Measurements from ENCODE around the gene SIN3A.
"Not testable (repeated sequence)": the region's sequence is repeated elsewhere in the genome, so short reads cannot be mapped to it uniquely, and the experiment has no call there.

The SIN3A gene

DNA sequence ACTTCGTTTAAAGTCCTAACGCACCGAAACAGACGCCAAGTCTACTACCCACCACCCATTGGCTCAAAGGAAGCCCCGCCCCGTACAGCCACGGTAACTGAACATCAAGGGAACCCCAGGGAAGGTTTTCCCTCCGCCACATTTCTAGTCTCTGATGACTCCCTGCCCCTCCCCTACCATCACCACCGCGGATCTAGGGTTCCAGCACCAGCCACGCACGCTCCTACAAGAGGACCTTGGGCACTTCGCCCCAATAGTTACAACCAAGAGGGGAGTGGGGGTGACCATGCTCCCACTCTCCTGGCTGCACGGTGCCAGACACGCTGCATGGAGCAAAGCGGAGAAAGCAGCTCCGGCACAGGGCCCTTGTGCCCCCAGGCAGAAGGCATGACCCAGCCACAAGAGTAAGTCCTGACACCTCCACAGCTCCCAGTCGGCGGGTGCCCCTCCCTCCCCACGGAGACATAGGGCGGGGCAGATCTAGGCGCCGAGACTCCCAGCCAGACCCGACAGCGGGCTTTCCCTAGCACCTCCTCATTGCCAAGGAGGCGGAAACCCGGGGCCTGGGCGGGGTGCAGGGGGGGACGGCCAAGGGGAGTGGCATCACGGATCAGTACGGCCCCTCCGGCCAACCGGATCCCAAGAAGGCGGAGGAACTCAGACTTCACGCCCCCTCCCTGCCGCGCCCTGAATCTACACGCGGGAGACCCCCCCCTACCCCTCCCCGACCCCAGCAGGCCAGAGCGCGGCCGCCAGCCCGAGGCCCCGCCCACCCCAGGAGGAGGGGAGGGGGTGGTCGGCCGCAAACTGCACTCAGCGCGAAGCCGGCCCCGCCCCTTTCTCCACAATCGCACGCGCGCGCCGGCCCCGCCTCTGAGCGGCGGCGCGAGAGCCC lies 936 bp downstream of the SIN3A start:
- DNase-seq, result peak; percentile 99

DNA sequence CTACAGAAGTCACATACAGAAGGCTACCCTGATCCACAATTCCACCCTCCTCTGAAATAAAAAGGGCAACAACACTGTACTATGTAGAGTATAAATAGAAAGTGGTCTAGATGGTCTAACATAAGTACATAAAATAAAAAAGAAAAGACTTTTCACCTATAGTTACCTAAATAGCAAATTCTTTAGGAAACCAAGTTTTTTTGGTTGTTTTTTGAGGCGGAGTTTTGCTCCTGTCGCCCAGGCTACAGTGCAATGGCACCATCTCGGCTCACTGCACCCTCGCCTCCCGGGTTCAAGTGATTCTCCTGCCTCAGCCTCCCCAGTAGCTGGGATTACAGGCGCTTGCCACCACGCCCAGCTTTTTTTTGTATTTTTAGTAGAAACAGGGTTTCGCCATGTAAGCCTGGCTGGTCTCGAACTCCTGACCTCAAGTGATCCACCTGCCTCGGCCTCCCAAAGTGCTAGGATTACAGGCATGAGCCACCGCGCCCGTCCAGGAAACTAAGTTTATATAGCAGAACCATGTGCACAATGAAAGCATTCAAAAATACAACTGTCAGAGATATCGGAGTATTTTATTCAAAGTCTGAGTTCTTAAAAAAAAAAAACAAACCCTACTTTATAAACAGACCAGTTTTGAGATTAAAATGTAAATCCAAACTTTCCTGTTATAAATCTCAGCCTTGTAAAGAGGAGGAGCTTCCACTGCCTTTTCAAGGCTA lies 1.7 kb downstream of the SIN3A start:
- no peak for DNase-seq

DNA sequence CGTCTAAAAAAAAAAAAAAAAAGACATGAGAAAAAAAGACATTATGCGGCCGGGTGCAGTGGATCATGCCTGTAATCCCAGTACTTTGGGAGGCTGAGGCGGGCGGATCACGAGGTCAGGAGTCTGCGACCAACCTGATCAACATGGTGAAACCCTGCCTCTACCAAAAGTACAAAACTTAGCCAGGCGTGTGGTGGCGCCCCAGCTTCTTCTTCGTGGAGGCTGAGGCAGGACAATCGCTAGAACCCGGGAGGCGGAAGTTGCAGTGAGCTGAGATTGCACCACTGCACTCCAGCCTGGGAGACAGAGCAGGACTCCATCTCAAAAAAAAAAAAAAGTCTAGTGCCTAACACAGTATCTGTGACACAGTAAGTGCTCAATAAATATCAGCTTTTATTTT lies 3.3 kb downstream of the SIN3A start:
- DNase-seq, result not testable (repeated sequence)

DNA sequence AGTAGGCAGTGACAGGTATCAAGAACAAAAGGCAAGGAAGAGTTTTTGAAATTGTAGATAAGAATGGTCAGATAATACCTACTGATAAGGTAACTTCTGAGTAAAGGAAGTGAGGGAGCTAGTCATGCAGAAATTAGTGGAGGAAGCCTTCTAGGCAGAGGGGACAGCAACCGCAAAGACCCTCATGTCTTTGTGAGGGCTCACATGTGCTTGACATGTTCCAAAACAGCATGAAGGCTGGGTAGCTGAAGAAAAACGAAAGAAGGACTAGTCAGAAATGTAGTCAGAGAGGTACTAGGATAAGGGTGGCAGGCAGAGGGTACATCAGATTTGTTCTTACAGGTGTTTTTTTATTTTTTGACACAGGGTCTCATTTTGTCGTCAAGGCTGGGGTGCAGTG lies 5.3 kb downstream of the SIN3A start:
- no peak for DNase-seq

DNA sequence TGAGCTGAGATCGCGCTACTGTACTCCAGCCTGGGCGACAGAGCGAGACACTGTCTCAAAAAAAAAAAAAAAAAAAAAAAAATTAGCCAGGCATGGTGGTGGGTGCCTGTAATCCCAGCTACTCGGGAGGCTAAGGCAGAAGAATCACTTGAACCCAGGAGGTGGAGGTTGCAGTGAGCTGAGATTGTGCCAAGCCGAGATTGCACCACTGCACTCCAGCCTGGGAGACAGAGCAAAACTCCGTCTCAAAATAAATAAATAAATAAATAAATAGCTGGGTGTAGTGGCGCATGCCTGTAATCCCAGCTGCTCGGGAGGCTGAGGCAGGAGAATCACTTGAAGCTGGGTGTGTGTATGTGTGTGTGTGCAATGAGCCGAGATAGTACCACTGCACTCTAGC lies 6.2 kb downstream of the SIN3A start:
- DNase-seq, result not testable (repeated sequence)

DNA sequence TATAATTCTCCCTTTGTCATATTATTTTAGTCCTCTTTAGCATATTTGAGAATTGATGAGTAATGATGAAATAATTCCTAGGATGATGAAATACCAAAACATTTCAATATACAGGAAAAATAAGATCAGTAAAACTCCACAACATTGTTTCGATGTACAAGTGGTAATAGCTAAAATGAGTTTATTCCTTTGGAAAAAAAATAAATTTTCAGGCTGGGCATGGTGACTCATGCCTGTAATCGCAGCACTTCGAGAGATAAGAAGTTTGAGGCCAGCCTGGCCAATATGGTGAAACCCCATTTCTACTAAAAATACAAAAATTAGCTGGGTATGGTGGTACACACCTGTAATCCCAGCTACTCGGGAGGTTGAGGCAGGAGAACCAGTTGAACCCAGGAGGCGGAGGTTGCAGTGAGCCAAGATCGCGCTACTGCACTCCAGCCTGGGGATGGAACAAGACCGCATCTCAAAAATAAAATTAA lies 7.5 kb downstream of the SIN3A start:
- peak; percentile 62 for DNase-seq

DNA sequence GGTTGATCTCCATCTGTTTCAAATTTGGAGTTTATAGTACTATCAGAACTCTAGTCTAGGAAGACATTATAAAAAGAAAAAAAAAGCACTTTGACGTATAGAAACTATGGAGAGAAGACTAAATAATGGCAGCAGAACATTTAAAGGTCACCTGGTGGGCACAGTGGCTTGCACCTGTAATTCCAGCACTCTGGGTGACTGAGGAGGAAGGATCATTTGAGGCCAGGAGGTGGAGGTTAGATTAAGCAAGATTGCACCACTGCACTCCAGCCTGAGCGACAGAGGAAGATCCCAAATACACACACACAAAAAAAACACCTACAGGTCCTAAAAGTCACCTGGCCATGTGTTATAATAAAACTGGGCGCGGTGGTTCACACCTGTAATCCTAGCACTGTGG lies 13.8 kb downstream of the SIN3A start:
- DNase-seq, result no peak

DNA sequence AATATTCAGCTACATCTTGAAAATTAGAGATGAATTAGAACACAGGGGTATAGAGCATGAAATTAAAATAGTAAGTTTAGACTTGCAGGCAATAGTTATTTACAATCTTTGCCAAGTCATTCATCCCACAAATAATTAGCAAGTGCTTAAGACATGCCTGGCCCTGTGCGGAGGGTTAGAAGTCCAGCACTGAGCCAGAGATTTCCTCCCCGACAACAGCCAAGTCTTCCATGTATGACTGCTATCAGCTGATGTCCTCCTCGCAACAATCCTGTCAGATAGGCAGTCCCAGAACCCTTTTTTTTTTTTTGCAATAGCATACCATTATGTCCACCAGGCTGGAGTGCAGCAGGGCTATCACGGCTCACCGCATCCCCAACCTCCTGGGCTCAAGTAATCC lies 14.6 kb downstream of the SIN3A start:
- no peak for DNase-seq

DNA sequence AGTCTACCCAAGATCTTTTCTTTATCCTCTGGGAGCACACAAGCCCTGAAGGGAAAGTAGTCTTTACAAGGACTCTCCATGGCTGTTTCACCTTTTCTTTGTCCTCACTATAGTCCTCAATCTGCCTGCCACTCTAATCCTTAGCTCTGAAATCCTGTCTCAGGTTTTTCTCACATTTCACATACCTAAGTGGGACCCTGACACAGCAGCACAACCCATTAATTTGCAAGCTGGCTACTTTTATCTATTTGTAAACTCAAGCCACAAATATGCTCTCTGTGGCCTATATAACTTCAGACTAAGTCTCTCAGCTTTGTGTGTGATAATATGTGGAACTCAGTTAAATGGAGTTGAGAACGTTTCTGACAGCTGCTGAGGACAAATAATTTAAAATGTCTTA lies 19.8 kb downstream of the SIN3A start:
- DNase-seq, result no peak

DNA sequence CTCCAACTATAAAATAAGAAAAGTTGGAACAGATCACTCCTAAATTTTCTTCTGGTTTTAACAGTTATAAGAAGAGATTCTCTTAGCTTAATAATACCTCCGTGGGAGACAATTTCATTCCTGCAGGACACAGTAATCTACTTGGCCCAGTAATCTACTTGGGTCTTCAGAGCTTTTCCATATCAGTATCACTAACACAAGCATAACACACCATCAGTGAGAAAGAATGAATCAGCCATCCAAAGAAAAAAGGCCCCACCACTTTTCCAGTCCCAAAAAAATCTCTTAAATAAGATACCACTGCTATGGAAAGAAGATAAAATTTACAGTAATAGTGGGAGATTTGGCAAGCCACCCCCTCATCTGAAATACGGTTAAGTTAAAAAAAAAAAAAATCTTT lies 20.2 kb downstream of the SIN3A start:
- DNase-seq, result no peak

DNA sequence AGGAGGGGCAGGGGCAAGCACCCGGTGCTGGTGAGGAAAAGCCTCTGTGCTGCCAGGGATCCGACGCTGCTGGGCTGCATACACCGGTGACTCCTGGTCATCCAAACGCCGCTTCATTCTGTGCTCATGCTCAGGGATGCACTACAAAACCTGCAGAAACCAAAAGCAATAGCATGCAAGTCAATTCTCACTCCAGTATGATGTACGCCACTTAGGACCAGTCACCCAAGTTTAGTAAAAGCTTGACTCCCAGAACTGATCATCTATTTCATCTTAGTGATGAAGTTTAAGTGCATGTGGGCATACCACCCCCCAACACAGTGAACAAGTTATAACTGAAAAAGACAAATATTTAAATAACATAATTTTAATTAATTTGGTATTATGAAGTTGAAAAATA lies 21.2 kb downstream of the SIN3A start:
- no peak for DNase-seq

DNA sequence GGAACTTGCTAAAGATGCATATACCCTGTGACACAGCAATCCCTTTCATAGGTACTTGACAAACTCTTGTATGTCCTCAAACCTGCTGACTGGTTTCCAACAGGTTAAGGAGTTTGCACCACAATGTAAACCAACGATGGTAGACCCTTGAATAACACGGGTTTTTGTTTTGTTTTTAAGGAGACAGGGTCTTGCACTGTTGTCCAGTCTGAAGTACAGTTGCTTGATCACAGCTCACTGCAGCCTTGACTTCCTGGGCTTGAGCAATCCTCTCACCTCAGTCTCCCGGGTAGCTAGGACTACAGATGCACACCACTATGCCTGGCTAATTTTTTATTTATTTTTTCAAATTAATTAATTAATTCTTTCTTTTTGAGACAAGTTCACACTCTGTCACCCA lies 23.3 kb downstream of the SIN3A start:
- DNase-seq, result no peak

DNA sequence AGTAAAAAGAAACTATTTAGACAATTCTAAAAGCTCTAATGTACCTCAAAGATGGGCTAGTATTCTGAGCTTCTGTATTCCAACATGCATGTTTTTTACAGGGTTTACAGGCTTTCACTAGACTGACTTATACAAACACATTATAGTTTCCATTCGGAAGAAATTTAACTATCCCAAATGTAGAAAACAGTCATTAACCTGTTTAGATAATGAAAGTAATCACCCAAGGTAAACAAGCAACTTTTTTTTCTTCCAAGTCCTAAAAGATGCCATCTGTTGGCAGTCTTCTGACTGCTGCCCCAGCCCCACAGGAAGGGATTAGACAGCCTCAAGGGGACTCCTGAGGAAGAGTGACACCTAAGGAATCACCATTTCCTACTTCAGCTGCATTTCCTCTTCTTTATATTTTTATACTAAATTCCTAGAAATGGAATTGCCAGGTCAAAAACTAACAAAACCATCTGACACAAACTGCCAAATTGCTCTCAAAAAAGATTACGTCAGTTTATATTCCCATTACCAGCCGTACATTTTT lies 25.5 kb downstream of the SIN3A start:
- no peak for DNase-seq

DNA sequence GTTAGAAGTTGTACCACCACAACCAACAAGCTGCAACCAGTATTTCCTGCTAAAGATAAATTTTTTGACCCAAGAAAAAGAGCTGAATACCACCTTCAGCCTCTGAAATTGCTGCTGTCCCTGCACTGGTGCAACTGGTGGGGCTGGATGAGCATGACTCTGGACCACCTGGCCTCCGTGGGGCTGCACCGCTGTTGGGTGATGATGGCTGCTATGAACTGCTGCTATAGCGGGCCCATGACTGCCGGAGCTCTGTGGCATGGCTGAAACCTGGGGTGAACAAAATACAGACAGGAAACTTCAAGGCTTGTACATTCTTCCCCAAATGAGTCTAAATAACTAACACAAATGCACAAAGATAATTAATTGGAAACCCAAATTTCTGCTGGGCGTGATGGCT lies 28.9 kb downstream of the SIN3A start:
- DNase-seq, result no peak

DNA sequence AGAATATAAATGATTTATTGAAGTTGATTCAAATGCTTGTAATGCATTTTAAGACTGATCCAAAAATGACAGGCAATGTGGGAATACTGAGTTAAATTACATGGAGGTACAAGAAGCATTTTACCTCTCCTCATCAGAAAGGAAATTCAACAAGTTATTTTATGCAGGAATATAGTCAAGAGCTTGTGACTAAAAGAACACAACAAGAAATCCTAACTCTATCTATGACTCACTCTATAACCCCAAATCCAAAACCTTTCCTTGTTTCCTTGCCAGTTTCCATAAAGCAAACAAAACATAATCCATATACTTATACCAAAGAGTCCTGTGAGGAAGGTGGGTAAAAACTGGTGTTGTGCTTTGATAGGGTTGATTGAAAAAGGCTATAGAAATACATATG lies 30.8 kb downstream of the SIN3A start:
- DNase-seq, result no peak

DNA sequence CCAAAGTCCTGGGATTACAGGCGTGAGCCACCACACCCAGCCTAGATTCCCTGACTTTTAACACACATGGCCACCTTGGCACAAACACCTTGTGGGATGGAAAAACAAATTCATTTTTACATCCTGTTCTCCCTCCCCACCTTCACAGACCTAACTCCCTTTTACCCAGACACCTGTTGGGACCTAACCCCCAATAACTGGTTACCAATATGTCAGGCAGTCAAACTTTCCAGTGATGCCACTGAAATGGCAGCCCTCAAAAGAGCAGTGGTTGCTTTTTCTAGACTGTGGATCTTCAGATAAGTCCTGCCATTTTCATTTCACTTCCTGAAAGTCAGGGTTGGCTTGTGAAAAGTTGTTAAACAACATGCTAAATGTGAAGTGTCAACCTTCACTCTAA lies 34.9 kb downstream of the SIN3A start:
- DNase-seq, result no peak

DNA sequence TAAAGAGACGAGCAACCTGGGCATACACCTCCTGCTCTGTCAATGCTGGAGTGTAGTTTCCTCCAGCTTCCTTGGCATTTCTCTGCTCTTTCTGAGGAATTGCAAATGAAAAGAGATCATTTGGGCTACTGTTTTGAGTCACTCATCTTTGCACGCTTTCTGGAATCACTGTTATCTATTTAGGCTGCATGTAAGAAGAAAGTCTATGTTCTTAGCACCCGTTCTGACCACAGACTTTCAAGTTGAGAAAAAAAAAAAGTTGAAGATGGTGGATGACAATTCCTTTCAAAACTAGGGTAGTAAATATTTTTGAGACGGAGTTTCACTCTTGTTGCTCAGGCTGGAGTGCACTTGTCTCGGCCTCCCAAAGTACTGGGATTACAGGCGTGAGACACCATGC lies 41.3 kb downstream of the SIN3A start:
- DNase-seq, result no peak

DNA sequence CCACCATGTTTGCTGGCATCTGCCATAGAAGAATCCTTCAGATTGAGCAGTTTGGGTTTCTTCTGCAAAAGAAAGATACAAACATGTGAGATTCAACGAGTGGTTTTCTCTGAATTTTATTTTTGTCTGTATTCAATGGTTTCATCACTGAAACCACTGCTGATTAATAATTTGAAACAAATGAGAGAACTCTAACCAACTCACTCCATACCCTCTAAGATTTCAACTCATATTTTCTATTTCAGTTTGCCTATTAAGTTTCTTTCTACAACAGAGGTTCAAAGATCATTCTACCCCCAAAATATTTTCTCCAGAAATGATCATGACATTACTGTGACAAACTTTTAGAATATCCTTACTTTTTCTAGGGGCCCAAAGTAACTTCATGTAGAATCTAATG lies 44.4 kb downstream of the SIN3A start:
- no peak for DNase-seq

DNA sequence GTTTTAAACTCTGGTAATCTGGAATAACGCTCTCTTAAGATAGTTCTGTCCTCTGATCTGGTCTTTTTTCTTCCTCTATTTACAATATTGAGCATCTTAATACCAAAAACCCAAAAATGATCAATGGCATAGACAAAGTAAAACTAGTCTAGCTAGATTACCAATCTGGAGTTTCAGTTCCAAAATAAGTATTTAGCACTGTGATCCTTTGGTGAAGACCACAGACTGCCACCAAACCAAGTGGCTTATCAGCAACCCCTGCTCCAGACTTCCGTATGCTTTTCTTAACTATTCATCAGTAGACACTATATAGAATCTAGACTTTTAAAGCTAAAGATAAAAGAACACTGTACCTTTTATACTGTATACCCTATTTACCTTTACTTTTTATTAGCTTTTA lies 47.6 kb downstream of the SIN3A start:
- DNase-seq, result no peak

DNA sequence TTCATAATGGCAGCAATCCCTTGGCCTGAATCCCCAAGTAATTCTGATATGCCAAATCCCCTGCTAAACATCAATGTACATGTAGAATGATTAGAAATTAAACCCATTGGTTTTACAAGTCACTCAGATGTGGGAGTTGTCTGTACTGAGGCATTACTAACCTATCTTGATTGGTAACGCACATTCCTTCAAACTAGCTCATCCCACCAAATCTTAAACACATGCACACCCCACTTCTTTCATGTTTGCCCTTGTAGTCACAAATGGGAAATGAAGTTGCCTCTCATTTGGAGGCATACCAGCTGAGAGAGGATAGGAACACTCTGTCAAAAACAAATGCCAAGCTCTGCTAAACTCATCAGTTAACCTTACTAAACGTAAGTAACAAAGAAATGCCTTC lies 54.0 kb downstream of the SIN3A start:
- DNase-seq, result peak; percentile 31

DNA sequence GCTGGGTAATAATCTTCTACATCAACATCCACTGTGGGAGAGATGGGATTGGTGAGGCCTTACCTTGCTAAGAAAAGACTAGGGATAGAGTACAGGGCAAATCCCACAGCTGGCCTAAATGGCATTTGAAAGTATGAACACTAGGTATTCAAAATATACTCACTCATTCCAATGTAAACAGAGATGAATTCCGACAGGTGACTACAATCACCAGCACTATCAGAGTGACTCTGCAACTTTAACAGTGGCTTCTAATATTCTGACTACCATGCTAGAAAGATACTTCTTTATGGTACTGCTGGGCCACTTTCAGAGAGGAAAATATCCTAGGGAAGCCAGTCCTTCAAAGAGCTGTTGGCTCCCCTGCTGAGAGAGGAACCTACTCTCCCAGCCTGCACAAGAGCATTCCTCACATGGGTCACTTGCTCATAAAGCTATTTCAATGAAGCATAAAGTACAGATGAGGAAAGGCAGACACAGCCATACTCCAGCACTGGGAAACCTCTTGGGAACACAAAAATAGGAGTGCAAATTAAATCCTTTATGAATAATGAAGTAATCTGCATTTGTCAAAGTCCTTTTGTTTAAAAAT lies 61.6 kb downstream of the SIN3A start:
- DNase-seq, result no peak

DNA sequence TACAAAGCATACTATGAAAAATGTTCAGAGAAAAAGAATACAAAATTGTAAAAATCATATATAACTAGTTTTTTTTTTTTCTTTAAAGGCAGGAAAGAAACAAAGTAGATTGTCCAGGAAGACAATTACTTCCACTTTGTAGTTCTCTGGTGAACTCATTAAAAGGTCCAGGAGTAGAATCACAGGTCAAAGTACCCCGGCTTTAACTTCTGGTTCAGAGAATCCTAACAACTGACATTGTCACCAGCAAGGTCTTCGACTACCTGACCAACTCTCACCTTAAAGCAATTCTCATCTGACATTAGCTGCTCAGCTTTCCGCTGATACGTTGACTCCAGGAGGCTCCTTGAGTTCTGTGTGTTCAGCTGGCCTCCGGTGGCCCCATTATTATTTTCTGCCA lies 67.5 kb downstream of the SIN3A start:
- DNase-seq, result not testable (repeated sequence)

DNA sequence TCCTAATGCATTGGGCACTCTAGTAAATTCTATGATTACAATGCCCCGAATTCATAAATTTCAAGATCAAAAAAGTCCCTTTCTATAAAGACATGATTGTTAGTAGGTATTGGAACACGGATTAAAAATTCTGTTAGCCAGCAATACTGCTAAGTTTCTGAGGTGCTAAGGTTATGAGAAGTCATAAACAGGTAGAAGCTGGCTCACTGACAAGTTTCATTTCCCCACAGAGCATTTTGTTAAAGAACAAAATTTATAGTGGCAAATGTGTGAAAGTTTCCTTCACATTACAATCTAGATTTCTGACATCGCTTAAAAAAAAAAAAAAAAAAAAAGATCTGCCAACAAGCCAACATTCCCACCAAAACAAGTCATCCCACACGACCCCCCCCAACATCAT lies 70.7 kb downstream of the SIN3A start:
- DNase-seq, result no peak
